Neural cell (in vitro differentiated cells): ENCODE data around the gene RHOT1. TPM values are rescaled to one million over a fixed set of nuclear protein-coding genes. Genes with fewer than 3 reads are reported as not detected.

ENCODE experiments used
- H2AFZ ChIP-seq: fragments of 200-600, 300-800 bp; sonication (generic), shearing (Covaris generic); 2 replicates; pipeline ENCODE4 v1.6.0; 2014; ENCODE audit warnings: low read depth, mild to moderate bottlenecking, antibody characterized with exemption, low read length, moderate library complexity
- H3F3A ChIP-seq: fragments of 200-600 bp; shearing (Covaris generic); 2 replicates; pipeline ENCODE4 v1.6.1; 2016; ENCODE audit warnings: mild to moderate bottlenecking, moderate library complexity, mixed read lengths, antibody characterized with exemption, low read length; ENCODE audit not compliant: insufficient read depth, poor library complexity, severe bottlenecking
- H3K27ac ChIP-seq: fragments of 200-600, 300-800 bp; sonication (generic), shearing (Covaris generic); 2 replicates; pipeline ENCODE4 v1.5.1; 2014; ENCODE audit warnings: mild to moderate bottlenecking, low read length, moderate library complexity
- H3K27me3 ChIP-seq: fragments of 300-800, 200-600 bp; sonication (generic), shearing (Covaris generic); 2 replicates; pipeline ENCODE4 v1.6.0; 2014; ENCODE audit warnings: mild to moderate bottlenecking, low read depth, low read length, moderate library complexity; ENCODE audit not compliant: insufficient read depth
- H3K36me3 ChIP-seq: fragments of 300-800, 200-600 bp; sonication (generic), shearing (Covaris generic); 2 replicates; pipeline ENCODE4 v1.5.1; 2014; ENCODE audit warnings: mild to moderate bottlenecking, antibody characterized with exemption, low read length, moderate library complexity; ENCODE audit not compliant: insufficient read depth
- H3K4me2 ChIP-seq: fragments of 300-800, 200-600 bp; sonication (generic), shearing (Covaris generic); 2 replicates; pipeline ENCODE4 v1.6.0; 2014; ENCODE audit warnings: mild to moderate bottlenecking, low read length
- H3K4me3 ChIP-seq: fragments of 300-800, 200-600 bp; sonication (generic), shearing (Covaris generic); 2 replicates; pipeline ENCODE4 v1.5.1; 2014; ENCODE audit warnings: mild to moderate bottlenecking, low read length, moderate library complexity
- H3K79me2 ChIP-seq: fragments of 200-600 bp; shearing (Covaris generic); replicated peaks from 2 replicates; pipeline ENCODE4 v1.6.0; 2014; ENCODE audit warnings: mild to moderate bottlenecking, low read length, moderate library complexity; ENCODE audit not compliant: insufficient read depth
- H3K9ac ChIP-seq: fragments of 300-800, 200-600 bp; sonication (generic), shearing (Covaris generic); 2 replicates; pipeline ENCODE4 v1.6.1; 2016; ENCODE audit warnings: mild to moderate bottlenecking, low read length, mixed read lengths
- H3K9me2 ChIP-seq: fragments of 200-600 bp; shearing (Covaris generic); 2 replicates; pipeline ENCODE4 v1.6.1; 2016; ENCODE audit warnings: mild to moderate bottlenecking, low read length, mixed read lengths; ENCODE audit not compliant: insufficient read depth
- H3K9me3 ChIP-seq: fragments of 200-600, 300-800 bp; sonication (generic), shearing (Covaris generic); 2 replicates; pipeline ENCODE4 v1.6.1; 2016; ENCODE audit warnings: mild to moderate bottlenecking, mixed run types, low read length, moderate library complexity, mixed read lengths
- H4K20me1 ChIP-seq: fragments of 200-600 bp; shearing (Covaris generic); 2 replicates; pipeline ENCODE4 v1.6.1; 2016; ENCODE audit warnings: mild to moderate bottlenecking, mixed run types; ENCODE audit not compliant: insufficient read depth
- EP300 ChIP-seq: fragments of 450-650 bp; conservative IDR thresholded peaks from 2 replicates; pipeline ENCODE4 v1.6.1; 2014; ENCODE audit warnings: antibody characterized with exemption, mild to moderate bottlenecking, moderate library complexity; ENCODE audit not compliant: poor library complexity, severe bottlenecking
- EZH2 ChIP-seq: fragments of 200-600, 300-800 bp; shearing (Covaris generic), sonication (generic); IDR thresholded peaks from 2 replicates; pipeline ENCODE4 v1.6.1; 2014; ENCODE audit warnings: antibody characterized with exemption, low read length, borderline replicate concordance, mild to moderate bottlenecking; ENCODE audit not compliant: insufficient read depth, poor library complexity, severe bottlenecking
- MXI1 ChIP-seq: fragments of 450-650 bp; conservative IDR thresholded peaks from 2 replicates; pipeline ENCODE4 v1.6.1; 2014; ENCODE audit warnings: antibody characterized with exemption, mild to moderate bottlenecking; ENCODE audit not compliant: poor library complexity, severe bottlenecking
- POLR2AphosphoS5 ChIP-seq: IDR thresholded peaks from 2 replicates; pipeline ENCODE4 v1.6.1; 2012
- RAD21 ChIP-seq: fragments of 450-650 bp; conservative IDR thresholded peaks from 2 replicates; pipeline ENCODE4 v1.6.1; 2014; ENCODE audit warnings: antibody characterized with exemption, mild to moderate bottlenecking, moderate library complexity
- SMC3 ChIP-seq: fragments of 450-650 bp; conservative IDR thresholded peaks from 2 replicates; pipeline ENCODE4 v1.6.1; 2014; ENCODE audit warnings: antibody characterized with exemption, mild to moderate bottlenecking, moderate library complexity; ENCODE audit not compliant: poor library complexity
- TAF1 ChIP-seq: IDR thresholded peaks from 2 replicates; pipeline ENCODE4 v1.6.1; 2012; ENCODE audit warnings: low read depth
- polyA plus RNA-seq: library from polyadenylated mRNA; depleted of rRNA; stranded (reverse); fragments of >200 nt; gene quantifications from 2 replicates; pipeline ENCODE4 v1.2.3, GENCODE V29; 2014
- TF ChIP-seq, protein P1 (sequence below): IDR thresholded peaks from 2 replicates; pipeline ENCODE4 v1.6.1; 2012; ENCODE audit warnings: borderline replicate concordance
- TF ChIP-seq, protein P2 (sequence below): fragments of 450-650 bp; IDR thresholded peaks from 2 replicates; pipeline ENCODE4 v1.5.1; 2014; ENCODE audit warnings: antibody characterized with exemption, mild to moderate bottlenecking, moderate library complexity; ENCODE audit not compliant: poor library complexity, severe bottlenecking

Gene RHOT1
- polyA plus RNA-seq, 1 donor from 2014 or later: 99.1 TPM

- Histone ChIP-seq H4K20me1 (no peaks in the 10 kb centered on the region), H2AFZ (no peak overlapping the region), H3F3A (no peaks in the 10 kb centered on the region), H3K9ac (no peak overlapping the region), H3K27me3 (no peaks in the 10 kb centered on the region), H3K4me3 (no peak overlapping the region), H3K9me2 (no peaks in the 10 kb centered on the region), H3K36me3 (no peaks in the 10 kb centered on the region), H3K27ac (no peak overlapping the region), H3K9me3 (no peaks in the 10 kb centered on the region), H3K79me2 (no peaks in the 10 kb centered on the region), H3K4me2 (no peak overlapping the region)
- TF ChIP-seq RAD21 (no peak), EP300 (no peak), SMC3 (no peak), TAF1 (no peak)
Measured at GRCh38 chr17:32118835-32119234, 23.5 kb upstream of the RHOT1 start.

- no peak overlapping the region for H3K9ac ChIP-seq
- no peaks in the 10 kb centered on the region for H3F3A ChIP-seq
- no peaks in the 10 kb centered on the region for H3K9me3 ChIP-seq
- H3K9me2 ChIP-seq: no peaks in the 10 kb centered on the region
- no peaks in the 10 kb centered on the region for H3K36me3 ChIP-seq
- no peak overlapping the region for H3K4me3 ChIP-seq
- H3K27ac ChIP-seq: no peak overlapping the region
- H3K27me3 ChIP-seq: no peaks in the 10 kb centered on the region
- no peak overlapping the region for H3K4me2 ChIP-seq
- H4K20me1 ChIP-seq: no peaks in the 10 kb centered on the region
- H3K79me2 ChIP-seq: no peaks in the 10 kb centered on the region
- no peak overlapping the region for H2AFZ ChIP-seq
- TF ChIP-seq POLR2AphosphoS5 (no peak), EP300 (no peak), TAF1 (no peak), SMC3 (no peak), RAD21 (no peak)
- TF ChIP-seq, protein P1, sequence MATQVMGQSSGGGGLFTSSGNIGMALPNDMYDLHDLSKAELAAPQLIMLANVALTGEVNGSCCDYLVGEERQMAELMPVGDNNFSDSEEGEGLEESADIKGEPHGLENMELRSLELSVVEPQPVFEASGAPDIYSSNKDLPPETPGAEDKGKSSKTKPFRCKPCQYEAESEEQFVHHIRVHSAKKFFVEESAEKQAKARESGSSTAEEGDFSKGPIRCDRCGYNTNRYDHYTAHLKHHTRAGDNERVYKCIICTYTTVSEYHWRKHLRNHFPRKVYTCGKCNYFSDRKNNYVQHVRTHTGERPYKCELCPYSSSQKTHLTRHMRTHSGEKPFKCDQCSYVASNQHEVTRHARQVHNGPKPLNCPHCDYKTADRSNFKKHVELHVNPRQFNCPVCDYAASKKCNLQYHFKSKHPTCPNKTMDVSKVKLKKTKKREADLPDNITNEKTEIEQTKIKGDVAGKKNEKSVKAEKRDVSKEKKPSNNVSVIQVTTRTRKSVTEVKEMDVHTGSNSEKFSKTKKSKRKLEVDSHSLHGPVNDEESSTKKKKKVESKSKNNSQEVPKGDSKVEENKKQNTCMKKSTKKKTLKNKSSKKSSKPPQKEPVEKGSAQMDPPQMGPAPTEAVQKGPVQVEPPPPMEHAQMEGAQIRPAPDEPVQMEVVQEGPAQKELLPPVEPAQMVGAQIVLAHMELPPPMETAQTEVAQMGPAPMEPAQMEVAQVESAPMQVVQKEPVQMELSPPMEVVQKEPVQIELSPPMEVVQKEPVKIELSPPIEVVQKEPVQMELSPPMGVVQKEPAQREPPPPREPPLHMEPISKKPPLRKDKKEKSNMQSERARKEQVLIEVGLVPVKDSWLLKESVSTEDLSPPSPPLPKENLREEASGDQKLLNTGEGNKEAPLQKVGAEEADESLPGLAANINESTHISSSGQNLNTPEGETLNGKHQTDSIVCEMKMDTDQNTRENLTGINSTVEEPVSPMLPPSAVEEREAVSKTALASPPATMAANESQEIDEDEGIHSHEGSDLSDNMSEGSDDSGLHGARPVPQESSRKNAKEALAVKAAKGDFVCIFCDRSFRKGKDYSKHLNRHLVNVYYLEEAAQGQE: no peak
Measured at GRCh38 chr17:32120141-32120540, 22.2 kb upstream of the RHOT1 start.

- Histone ChIP-seq H3K4me2 (no peak overlapping the region), H3K4me3 (no peak overlapping the region), H3K79me2 (no peaks in the 10 kb centered on the region), H3K9me2 (no peaks in the 10 kb centered on the region), H4K20me1 (no peaks in the 10 kb centered on the region), H3K36me3 (no peaks in the 10 kb centered on the region), H3K27ac (no peak overlapping the region), H3K9me3 (no peaks in the 10 kb centered on the region), H2AFZ (no peak overlapping the region), H3K9ac (no peak overlapping the region), H3K27me3 (no peaks in the 10 kb centered on the region), H3F3A (no peaks in the 10 kb centered on the region)
- TF ChIP-seq MXI1 (no peak), EP300 (no peak), EZH2 (no peak), RAD21 (no peak), POLR2AphosphoS5 (no peak), TAF1 (no peak), SMC3 (no peak)
- TF ChIP-seq, protein P1: no peak
- TF ChIP-seq, protein P2, sequence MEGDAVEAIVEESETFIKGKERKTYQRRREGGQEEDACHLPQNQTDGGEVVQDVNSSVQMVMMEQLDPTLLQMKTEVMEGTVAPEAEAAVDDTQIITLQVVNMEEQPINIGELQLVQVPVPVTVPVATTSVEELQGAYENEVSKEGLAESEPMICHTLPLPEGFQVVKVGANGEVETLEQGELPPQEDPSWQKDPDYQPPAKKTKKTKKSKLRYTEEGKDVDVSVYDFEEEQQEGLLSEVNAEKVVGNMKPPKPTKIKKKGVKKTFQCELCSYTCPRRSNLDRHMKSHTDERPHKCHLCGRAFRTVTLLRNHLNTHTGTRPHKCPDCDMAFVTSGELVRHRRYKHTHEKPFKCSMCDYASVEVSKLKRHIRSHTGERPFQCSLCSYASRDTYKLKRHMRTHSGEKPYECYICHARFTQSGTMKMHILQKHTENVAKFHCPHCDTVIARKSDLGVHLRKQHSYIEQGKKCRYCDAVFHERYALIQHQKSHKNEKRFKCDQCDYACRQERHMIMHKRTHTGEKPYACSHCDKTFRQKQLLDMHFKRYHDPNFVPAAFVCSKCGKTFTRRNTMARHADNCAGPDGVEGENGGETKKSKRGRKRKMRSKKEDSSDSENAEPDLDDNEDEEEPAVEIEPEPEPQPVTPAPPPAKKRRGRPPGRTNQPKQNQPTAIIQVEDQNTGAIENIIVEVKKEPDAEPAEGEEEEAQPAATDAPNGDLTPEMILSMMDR: no peak
Measured at GRCh38 chr17:32120716-32121115, 21.6 kb upstream of the RHOT1 start.
